ENCODE data around the gene ALPI.
"Not testable (repeated sequence)": the region's sequence is repeated elsewhere in the genome, so short reads cannot be mapped to it uniquely, and the experiment has no call there.

The ALPI gene

GRCh38 chr2:232455426-232456255, at the start of gene ALPI:
Gene ALPI, plus strand, starts transcription at chr2:232456153. Its CDS starts 47 bp downstream, at chr2:232456200.
- Histone ChIP-seq H3K9ac (ENCODE audit: low read length) (no peak within 1 kb of the TSS), H3K9me3 (ENCODE audit: low read length) (no peaks in the 10 kb centered on the region), H3K36me3 (ENCODE audit: insufficient read depth, low read length) (no peaks in the 10 kb centered on the region), H3K27me3 (ENCODE audit: control insufficient read depth in 1 of 2, insufficient read depth in 2 of 2, low read length in 2 of 2) (peaks cover 0 to 14% of the 10 kb centered on the region in 2 donors), H3K27ac (ENCODE audit: low read depth, low read length) (no peak within 1 kb of the TSS), H3K4me3 (ENCODE audit: low read depth in 1 of 2, low read length in 2 of 2) (no peak within 1 kb of the TSS), H3K4me1 (ENCODE audit: insufficient read depth, low read length) (no peaks in the 10 kb centered on the region)

DNA sequence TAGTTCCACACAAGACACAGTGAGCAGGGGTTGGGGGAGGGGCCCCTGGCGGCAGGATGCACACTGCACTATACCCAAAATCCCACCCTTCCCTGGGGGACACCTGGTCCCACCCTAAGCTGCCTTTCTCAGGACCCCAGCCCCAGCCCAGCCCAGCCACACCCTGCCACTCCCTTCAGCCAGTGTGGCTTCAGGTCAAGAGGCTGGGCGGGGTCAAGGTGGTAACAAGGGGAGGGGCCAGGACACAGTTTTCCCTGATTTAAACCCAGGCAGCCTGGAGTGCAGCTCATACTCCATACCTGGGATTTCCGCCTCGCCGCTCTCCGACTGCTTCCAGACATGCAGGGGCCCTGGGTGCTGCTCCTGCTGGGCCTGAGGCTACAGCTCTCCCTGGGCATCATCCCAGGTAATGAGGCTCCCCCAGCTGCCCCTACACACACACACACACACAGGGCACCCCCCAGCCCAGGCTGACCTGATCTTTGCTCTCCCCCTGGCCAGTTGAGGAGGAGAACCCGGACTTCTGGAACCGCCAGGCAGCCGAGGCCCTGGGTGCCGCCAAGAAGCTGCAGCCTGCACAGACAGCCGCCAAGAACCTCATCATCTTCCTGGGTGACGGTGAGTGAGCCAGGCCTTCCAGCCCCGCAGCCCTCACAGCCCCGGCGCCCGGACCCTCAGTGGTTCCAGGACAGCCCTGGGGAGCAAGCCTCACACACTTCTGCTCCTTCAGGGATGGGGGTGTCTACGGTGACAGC, 49.2 kb upstream of the ALPI start, which contains the start of gene ALPG:
Gene ALPG (plus strand): TSS at position 289 of the 755 bp plus-strand sequence. CDS start 51 bp downstream, at position 340.
- H3K9me3 ChIP-seq (ENCODE audit: low read length), result no peaks in the 10 kb centered on the region
- H3K9ac ChIP-seq (ENCODE audit: low read length), result no peak within 1 kb of the TSS
- H3K4me1 ChIP-seq (ENCODE audit: insufficient read depth, low read length), result no peaks in the 10 kb centered on the region

GRCh38 chr2:232407428-232408150, 48.4 kb upstream of the ALPI start:
- H3K4me3 ChIP-seq (ENCODE audit: low read depth in 1 of 2, low read length in 2 of 2); H3K9me3 ChIP-seq (ENCODE audit: low read length); H3K36me3 ChIP-seq (ENCODE audit: insufficient read depth, low read length); H3K9ac ChIP-seq (ENCODE audit: low read length); H3K4me1 ChIP-seq (ENCODE audit: insufficient read depth, low read length); H3K27ac ChIP-seq (ENCODE audit: low read depth, low read length); H3K27me3 ChIP-seq (ENCODE audit: control insufficient read depth in 1 of 2, insufficient read depth in 2 of 2, low read length in 2 of 2): not testable (repeated sequence)

More for the DNA sequence above, 49.2 kb upstream of the ALPI start, which contains the start of gene ALPG:
- Histone ChIP-seq H3K27ac (ENCODE audit: low read depth, low read length) (no peak within 1 kb of the TSS), H3K27me3 (ENCODE audit: control insufficient read depth in 1 of 2, insufficient read depth in 2 of 2, low read length in 2 of 2) (peaks cover 0 to 9% of the 10 kb centered on the region in 2 donors), H3K36me3 (ENCODE audit: insufficient read depth, low read length) (no peaks in the 10 kb centered on the region), H3K4me3 (ENCODE audit: low read depth in 1 of 2, low read length in 2 of 2) (no peak within 1 kb of the TSS)

- not testable (repeated sequence) for H3K4me1 ChIP-seq (ENCODE audit: insufficient read depth, low read length); H3K36me3 ChIP-seq (ENCODE audit: insufficient read depth, low read length); H3K9me3 ChIP-seq (ENCODE audit: low read length); H3K4me3 ChIP-seq (ENCODE audit: low read depth in 1 of 2, low read length in 2 of 2); H3K27me3 ChIP-seq (ENCODE audit: control insufficient read depth in 1 of 2, insufficient read depth in 2 of 2, low read length in 2 of 2); H3K27ac ChIP-seq (ENCODE audit: low read depth, low read length); H3K9ac ChIP-seq (ENCODE audit: low read length)
These were observed 47.7 kb upstream of the ALPI start for GRCh38 chr2:232408269-232408668.

GRCh38 chr2:232409617-232410016, 46.3 kb upstream of the ALPI start:
- not testable (repeated sequence) for H3K36me3 ChIP-seq (ENCODE audit: insufficient read depth, low read length); H3K9ac ChIP-seq (ENCODE audit: low read length); H3K4me1 ChIP-seq (ENCODE audit: insufficient read depth, low read length); H3K27ac ChIP-seq (ENCODE audit: low read depth, low read length); H3K4me3 ChIP-seq (ENCODE audit: low read depth in 1 of 2, low read length in 2 of 2); H3K27me3 ChIP-seq (ENCODE audit: control insufficient read depth in 1 of 2, insufficient read depth in 2 of 2, low read length in 2 of 2); H3K9me3 ChIP-seq (ENCODE audit: low read length)

DNA sequence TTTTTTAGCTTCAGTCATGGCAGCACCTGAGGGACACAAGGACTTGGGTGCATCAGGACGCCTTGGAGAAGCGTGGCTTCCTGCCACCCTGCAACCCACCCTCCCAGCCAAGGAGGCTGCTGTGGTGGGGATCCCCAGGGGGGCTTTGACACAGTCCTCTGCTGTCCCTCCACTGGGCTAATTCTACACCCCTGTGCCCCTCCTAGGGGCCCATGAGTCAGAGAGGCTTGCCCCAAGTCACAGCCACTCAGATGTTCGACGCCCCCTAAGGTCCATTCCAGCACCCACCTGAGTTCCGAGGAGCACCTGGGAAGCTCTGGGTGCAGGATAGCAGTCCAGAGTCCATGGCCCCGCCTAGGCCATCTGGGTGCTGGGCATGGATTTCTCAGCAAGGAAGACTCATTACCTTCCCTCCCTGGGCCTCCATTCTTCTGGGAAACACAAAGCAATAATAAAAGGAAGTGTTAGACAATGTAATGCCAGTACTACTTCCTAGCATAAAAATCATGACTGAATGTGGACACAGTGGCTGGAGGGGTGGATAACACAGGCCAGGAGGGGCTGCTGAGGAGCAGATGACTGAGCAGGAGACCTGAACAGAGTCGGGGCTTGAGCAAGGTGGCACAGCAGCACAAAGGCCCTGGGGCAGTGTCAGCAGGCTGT, 45.6 kb upstream of the ALPI start:
- H3K9me3 ChIP-seq (ENCODE audit: low read length), result no peaks in the 10 kb centered on the region
- H3K36me3 ChIP-seq (ENCODE audit: insufficient read depth, low read length), result no peaks in the 10 kb centered on the region
- peaks cover 0 to 9% of the 10 kb centered on the region in 2 donors for H3K27me3 ChIP-seq (ENCODE audit: control insufficient read depth in 1 of 2, insufficient read depth in 2 of 2, low read length in 2 of 2)
- H3K9ac ChIP-seq (ENCODE audit: low read length), result no peak overlapping the region
- H3K4me3 ChIP-seq (ENCODE audit: low read depth in 1 of 2, low read length in 2 of 2), result no peak overlapping the region
- H3K27ac ChIP-seq (ENCODE audit: low read depth, low read length), result no peak overlapping the region
- no peaks in the 10 kb centered on the region for H3K4me1 ChIP-seq (ENCODE audit: insufficient read depth, low read length)

DNA sequence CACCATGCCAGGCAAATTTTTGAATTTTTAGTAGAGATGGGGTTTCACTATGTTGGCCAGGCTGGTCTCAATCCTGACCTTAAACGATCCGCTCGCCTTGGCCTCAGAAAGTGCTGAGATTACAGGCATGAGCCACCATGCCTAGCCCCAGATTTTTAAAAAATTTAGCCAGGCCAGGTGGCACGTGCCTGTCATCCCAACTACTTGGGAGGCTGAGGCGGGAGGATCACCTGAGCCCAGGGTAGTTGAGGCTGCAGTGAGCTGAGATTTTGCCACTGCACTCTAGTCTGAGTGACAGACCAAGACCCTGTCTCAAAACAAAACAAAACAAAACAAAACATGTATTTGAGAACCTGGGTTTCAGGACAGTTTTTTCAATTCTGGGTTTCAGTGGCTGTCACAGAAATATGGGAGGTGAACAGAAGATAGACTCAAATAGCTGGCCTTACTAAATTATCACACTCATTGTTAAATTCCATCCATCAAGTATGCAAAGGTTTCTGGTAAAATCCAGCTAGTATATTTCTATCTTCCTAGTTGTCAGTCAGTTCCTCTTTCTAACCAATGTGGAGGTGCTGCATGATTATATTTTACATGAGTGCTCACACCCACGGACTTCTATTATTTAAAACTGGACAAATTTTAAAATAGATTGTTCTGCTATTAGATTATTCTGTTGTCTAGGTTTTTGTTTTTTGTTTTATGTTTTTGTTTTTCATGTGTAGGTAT, 43.9 kb upstream of the ALPI start:
- Histone ChIP-seq H3K4me1 (ENCODE audit: insufficient read depth, low read length) (no peaks in the 10 kb centered on the region), H3K9ac (ENCODE audit: low read length) (no peak overlapping the region), H3K36me3 (ENCODE audit: insufficient read depth, low read length) (no peaks in the 10 kb centered on the region), H3K27ac (ENCODE audit: low read depth, low read length) (no peak overlapping the region), H3K27me3 (ENCODE audit: control insufficient read depth in 1 of 2, insufficient read depth in 2 of 2, low read length in 2 of 2) (peaks cover 0 to 9% of the 10 kb centered on the region in 2 donors), H3K9me3 (ENCODE audit: low read length) (no peaks in the 10 kb centered on the region), H3K4me3 (ENCODE audit: low read depth in 1 of 2, low read length in 2 of 2) (no peak overlapping the region)

DNA sequence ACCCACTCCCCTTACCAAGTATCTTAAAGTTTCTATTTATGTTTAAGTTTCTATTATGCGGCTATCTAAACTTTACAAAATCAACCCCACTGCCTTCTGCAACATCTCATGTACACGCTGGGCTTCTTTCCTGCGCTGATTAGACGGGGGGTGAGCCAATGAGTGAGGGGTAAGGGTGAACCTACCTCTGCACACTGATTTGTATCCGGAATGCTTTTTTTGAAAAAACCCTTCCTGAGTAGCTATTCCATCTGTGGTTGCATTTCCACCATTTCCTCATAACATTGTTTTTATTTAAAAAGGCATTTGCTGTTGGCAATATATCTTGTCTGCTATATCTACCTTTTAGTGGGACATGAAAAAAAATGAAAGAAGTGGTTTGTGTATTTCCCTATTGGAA, 43.0 kb upstream of the ALPI start:
- Histone ChIP-seq H3K4me3 (ENCODE audit: low read depth in 1 of 2, low read length in 2 of 2) (no peak overlapping the region), H3K9ac (ENCODE audit: low read length) (no peak overlapping the region), H3K36me3 (ENCODE audit: insufficient read depth, low read length) (no peaks in the 10 kb centered on the region), H3K27ac (ENCODE audit: low read depth, low read length) (no peak overlapping the region), H3K4me1 (ENCODE audit: insufficient read depth, low read length) (no peaks in the 10 kb centered on the region), H3K9me3 (ENCODE audit: low read length) (no peaks in the 10 kb centered on the region), H3K27me3 (ENCODE audit: control insufficient read depth in 1 of 2, insufficient read depth in 2 of 2, low read length in 2 of 2) (peaks cover 0 to 17% of the 10 kb centered on the region in 2 donors)

GRCh38 chr2:232415138-232415690, 40.7 kb upstream of the ALPI start:
- no peaks in the 10 kb centered on the region for H3K36me3 ChIP-seq (ENCODE audit: insufficient read depth, low read length)
- peaks cover 0 to 33% of the 10 kb centered on the region in 2 donors for H3K27me3 ChIP-seq (ENCODE audit: control insufficient read depth in 1 of 2, insufficient read depth in 2 of 2, low read length in 2 of 2)
- H3K9me3 ChIP-seq (ENCODE audit: low read length), result no peaks in the 10 kb centered on the region
- H3K27ac ChIP-seq (ENCODE audit: low read depth, low read length), result no peak overlapping the region
- H3K9ac ChIP-seq (ENCODE audit: low read length), result no peak overlapping the region
- H3K4me1 ChIP-seq (ENCODE audit: insufficient read depth, low read length), result no peaks in the 10 kb centered on the region
- H3K4me3 ChIP-seq (ENCODE audit: low read depth in 1 of 2, low read length in 2 of 2), result no peak overlapping the region

DNA sequence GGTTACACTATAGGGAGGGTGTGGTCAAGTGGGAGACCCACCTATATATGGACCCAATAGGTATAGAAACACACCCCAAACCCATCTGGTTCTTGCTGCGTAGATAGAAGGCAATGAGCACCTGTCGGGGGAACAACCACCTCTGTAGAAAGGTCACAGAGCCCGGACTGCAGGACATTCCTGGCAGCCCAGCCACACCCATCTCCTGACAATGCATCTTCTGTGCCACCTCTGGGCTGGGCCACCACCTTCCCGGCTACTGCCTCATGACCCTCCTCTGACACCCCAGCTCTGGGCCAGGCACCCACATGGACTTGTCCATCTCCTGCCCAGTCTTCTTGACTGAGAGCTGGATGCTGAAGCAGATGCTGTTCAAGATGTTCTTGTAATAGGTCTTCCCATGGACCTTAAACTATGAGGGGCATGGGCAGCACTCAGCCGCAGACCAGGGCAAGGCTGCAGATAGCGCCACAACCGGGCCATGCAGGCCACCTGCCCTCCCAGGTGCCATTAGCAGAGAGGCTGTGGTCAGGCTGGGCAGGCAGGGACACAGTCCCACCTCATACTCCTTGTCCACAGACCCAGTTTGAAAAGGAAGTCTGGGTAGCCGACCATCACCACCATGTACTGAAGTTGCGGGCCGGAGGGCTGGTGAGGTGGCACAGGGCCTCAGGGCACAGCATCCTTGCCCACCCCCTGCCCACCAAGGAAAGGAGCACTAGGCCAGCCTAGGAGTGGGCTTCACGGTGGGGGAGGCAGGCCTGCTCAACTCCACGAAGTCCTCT, 40.0 kb upstream of the ALPI start:
- H3K27me3 ChIP-seq (ENCODE audit: control insufficient read depth in 1 of 2, insufficient read depth in 2 of 2, low read length in 2 of 2), result peaks cover 0 to 37% of the 10 kb centered on the region in 2 donors
- no peak overlapping the region for H3K9ac ChIP-seq (ENCODE audit: low read length)

More for the DNA sequence above, 40.0 kb upstream of the ALPI start:
- no peak overlapping the region for H3K27ac ChIP-seq (ENCODE audit: low read depth, low read length)
- no peaks in the 10 kb centered on the region for H3K9me3 ChIP-seq (ENCODE audit: low read length)
- H3K36me3 ChIP-seq (ENCODE audit: insufficient read depth, low read length), result no peaks in the 10 kb centered on the region
- H3K4me3 ChIP-seq (ENCODE audit: low read depth in 1 of 2, low read length in 2 of 2), result no peak overlapping the region
- H3K4me1 ChIP-seq (ENCODE audit: insufficient read depth, low read length), result no peaks in the 10 kb centered on the region

Data from muscle layer of colon (tissue), 2 donors.